ENCODE measurements around the gene BLOC1S2.
A peak's percentile ranks its signal among the peaks of the same experiment; 100 is the strongest.
"Not testable (repeated sequence)": the region's sequence is repeated elsewhere in the genome, so short reads cannot be mapped to it uniquely, and the experiment has no call there.

The BLOC1S2 gene

GRCh38 chr10:100286051-100287033 lies at the start of gene BLOC1S2:
Gene BLOC1S2 (minus strand): TSS chr10:100286680. CDS start chr10:100286659, 21 bp downstream.
- peak; percentile 48 to 83 for DNase-seq (ENCODE audit: extremely low read depth in 1 of 2, low read depth in 1 of 2)

- DNase-seq (ENCODE audit: extremely low read depth in 1 of 2, low read depth in 1 of 2) = no peak
Observed at GRCh38 chr10:100334762-100335161, 48.3 kb upstream of the BLOC1S2 start.

- DNase-seq (ENCODE audit: extremely low read depth in 1 of 2, low read depth in 1 of 2) = no peak
Observed at GRCh38 chr10:100333661-100334440, 47.4 kb upstream of the BLOC1S2 start.

GRCh38 chr10:100333106-100333505 lies 46.6 kb upstream of the BLOC1S2 start:
- DNase-seq (ENCODE audit: extremely low read depth in 1 of 2, low read depth in 1 of 2) = no peak

GRCh38 chr10:100330079-100330478 lies 43.6 kb upstream of the BLOC1S2 start, which contains the start of gene PKD2L1:
Gene PKD2L1 (minus strand): TSS chr10:100330228. CDS start chr10:100330103, 125 bp downstream.
- no peak for DNase-seq (ENCODE audit: extremely low read depth in 1 of 2, low read depth in 1 of 2)

- no peak for DNase-seq (ENCODE audit: extremely low read depth in 1 of 2, low read depth in 1 of 2)
Observed at GRCh38 chr10:100328198-100328597, 41.7 kb upstream of the BLOC1S2 start.

- no peak for DNase-seq (ENCODE audit: extremely low read depth in 1 of 2, low read depth in 1 of 2)
Observed at GRCh38 chr10:100327718-100328009, 41.2 kb upstream of the BLOC1S2 start.

GRCh38 chr10:100327007-100327717 lies 40.7 kb upstream of the BLOC1S2 start:
- no peak for DNase-seq (ENCODE audit: extremely low read depth in 1 of 2, low read depth in 1 of 2)

GRCh38 chr10:100325158-100325557 lies 38.7 kb upstream of the BLOC1S2 start:
- no peak for DNase-seq (ENCODE audit: extremely low read depth in 1 of 2, low read depth in 1 of 2)

- no peak for DNase-seq (ENCODE audit: extremely low read depth in 1 of 2, low read depth in 1 of 2)
Observed at GRCh38 chr10:100319707-100320402, 33.4 kb upstream of the BLOC1S2 start.

- DNase-seq (ENCODE audit: extremely low read depth in 1 of 2, low read depth in 1 of 2) = no peak
Observed at GRCh38 chr10:100318207-100318606, 31.7 kb upstream of the BLOC1S2 start.

GRCh38 chr10:100315615-100316014 lies 29.1 kb upstream of the BLOC1S2 start:
- no peak for DNase-seq (ENCODE audit: extremely low read depth in 1 of 2, low read depth in 1 of 2)

- no peak for DNase-seq (ENCODE audit: extremely low read depth in 1 of 2, low read depth in 1 of 2)
Observed at GRCh38 chr10:100311298-100311697, 24.8 kb upstream of the BLOC1S2 start.

- no peak for DNase-seq (ENCODE audit: extremely low read depth in 1 of 2, low read depth in 1 of 2)
Observed at GRCh38 chr10:100307684-100308083, 21.2 kb upstream of the BLOC1S2 start.

- DNase-seq (ENCODE audit: extremely low read depth in 1 of 2, low read depth in 1 of 2) = no peak
Observed at GRCh38 chr10:100306861-100307260, 20.4 kb upstream of the BLOC1S2 start.

GRCh38 chr10:100304414-100304813 lies 17.9 kb upstream of the BLOC1S2 start:
- no peak for DNase-seq (ENCODE audit: extremely low read depth in 1 of 2, low read depth in 1 of 2)

- DNase-seq (ENCODE audit: extremely low read depth in 1 of 2, low read depth in 1 of 2) = no peak
Observed at GRCh38 chr10:100303724-100304319, 17.3 kb upstream of the BLOC1S2 start.

GRCh38 chr10:100301123-100301522 lies 14.6 kb upstream of the BLOC1S2 start:
- DNase-seq (ENCODE audit: extremely low read depth in 1 of 2, low read depth in 1 of 2) = not testable (repeated sequence)

- DNase-seq (ENCODE audit: extremely low read depth in 1 of 2, low read depth in 1 of 2) = no peak
Observed at GRCh38 chr10:100297242-100297641, 10.8 kb upstream of the BLOC1S2 start.

GRCh38 chr10:100293066-100293465 lies 6.6 kb upstream of the BLOC1S2 start:
- no peak for DNase-seq (ENCODE audit: extremely low read depth in 1 of 2, low read depth in 1 of 2)
